Pancreas (tissue), 10 donors: ENCODE results near the gene ELN. TPM values are rescaled to one million over a fixed set of nuclear protein-coding genes. Genes with fewer than 3 reads are reported as not detected.

Experiments used
- ATAC-seq, 4 donors: fragments of 200-7000 bp; cut with Tn5 transposase; one replicate each; pipeline versions ENCODE4 v1.8.0 to v1.9.1; 2020; ENCODE audit warnings: mild to moderate bottlenecking in 4 of 4, moderate library complexity in 4 of 4
- DNase-seq, 6 donors: peaks; one replicate each; pipeline ENCODE4 v3.0.0-alpha.2; 2020
- FAIRE-seq: peaks from 2 replicates; lab custom pipeline; 2012; peaks lifted over from hg19 to GRCh38; lab: Jason Lieb, UNC
- H3K27ac ChIP-seq, 4 donors: fragments of 200-600 bp; sonication (generic); 1 replicate in 3 of 4; 2 replicates in 1 of 4; pipeline versions ENCODE4 v1.5.0 to v1.8.0; 2020
- H3K27me3 ChIP-seq, 4 donors: fragments of 200-600 bp; one replicate each; pipeline ENCODE4 v1.8.0; 2021
- H3K36me3 ChIP-seq, 3 donors: fragments of 200-600 bp; sonication (generic) in 1 of 3; one replicate each; pipeline versions ENCODE4 v1.5.0 to v1.8.0; 2020 to 2021
- H3K4me1 ChIP-seq, 3 donors: fragments of 200-600 bp; one replicate each; pipeline ENCODE4 v1.8.0; 2021
- H3K4me3 ChIP-seq, 4 donors: fragments of 200-600 bp; sonication (generic) in 2 of 4; one replicate each; pipeline versions ENCODE4 v1.5.0 to v1.8.0; 2020 to 2021
- H3K9me3 ChIP-seq, 4 donors: fragments of 200-600 bp; one replicate each; pipeline ENCODE4 v1.8.0; 2021
- CTCF ChIP-seq, 4 donors: fragments of 200-600 bp; sonication (generic) in 3 of 4; IDR thresholded peaks; one replicate each; pipeline versions ENCODE4 v1.5.0 to v1.8.0; 2021; ENCODE audit warnings: antibody characterized with exemption in 4 of 4
- WGBS, 2 donors: extraction: QIAGEN DNeasy Blood & Tissue Kit; methylation state at CpG; one replicate each; pipeline ENCODE4 v1.1.7; 2013; 5-methylcytosine and 5-hydroxymethylcytosine counted together
- intact Hi-C, 3 donors: fragments of 100-400 bp; cut with DNase I; formaldehyde crosslinking; loops; one replicate each; pipeline versions ENCODE4 v1.11.1 to v1.14.2; 2022
- polyA plus RNA-seq, 2 donors: library from polyadenylated mRNA; stranded (reverse); fragments of 200-250 nt; gene quantifications; one replicate each; pipeline ENCODE4 v1.2.3, GENCODE V29; 2013
- total RNA-seq, 6 donors: library from RNA; stranded (reverse); fragmentation: NEBNext Ultra II Directional in 4 of 6; extraction: Animal tissue kit (Norgen Biotek cat#: 25700) in 4 of 6; gene quantifications; one replicate each; pipeline versions ENCODE4 v1.2.1 to v1.2.4, GENCODE V29; 2021 to 2023
- donor health status: healthy with polysubstance abuse.
- donor health status: DM: no; HTN: no; CAD: no; lungs with moderate emphysema.
- donor health status: DM: no; HTN: no; CAD: no.
- donor health status: control.
- donor health status: control.
- donor health status: Bipolar disorder and iron deficiency.
- donor health status: DM: yes; HTN: yes; CAD: no.
- donor health status: DM: no; HTN: no; CAD: no.
- donor health status: DM: no; HTN: no; CAD: no.
- donor health status: DM: yes; HTN: yes; CAD: no.

Gene ELN
- total and polyA plus RNA-seq, 8 donors, result 36.8 to 118 (median 70.7) TPM

DNA sequence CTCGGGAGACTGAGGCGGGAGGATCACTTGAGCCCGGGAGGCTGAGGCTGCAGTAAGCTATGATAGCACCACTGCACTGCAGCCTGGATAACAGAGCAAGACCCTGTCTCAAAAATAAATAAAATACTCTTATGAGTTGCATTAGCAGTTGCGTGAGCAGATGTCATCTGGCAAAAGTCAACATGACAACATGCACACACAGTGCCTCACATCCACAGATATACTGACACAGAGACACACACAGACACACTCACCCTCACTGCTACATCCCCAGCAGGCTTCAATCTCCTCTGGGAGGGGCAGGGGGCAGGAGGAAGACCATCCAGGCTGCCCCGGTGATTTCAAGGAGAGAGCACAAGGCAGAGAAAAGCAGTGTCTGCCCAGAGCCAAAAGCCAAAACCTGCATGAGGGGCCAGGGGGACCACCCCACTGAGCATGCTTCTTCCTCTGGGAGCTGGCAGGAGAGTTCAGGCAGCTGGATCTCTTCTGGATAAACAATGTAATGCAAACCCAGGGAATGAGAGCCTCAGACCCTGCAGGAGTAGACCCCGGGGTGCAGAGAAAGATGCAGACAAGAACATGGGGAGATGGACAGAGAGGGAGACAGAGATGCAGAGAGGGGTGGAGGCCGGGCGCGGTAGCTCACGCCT is 9.6 kb upstream of the ELN start:
- Histone ChIP-seq H3K27me3 (no peaks in the 10 kb centered on the region), H3K27ac (no peak overlapping the region), H3K9me3 (no peaks in the 10 kb centered on the region), H3K4me1 (no peaks in the 10 kb centered on the region), H3K36me3 (no peaks in the 10 kb centered on the region), H3K4me3 (no peak overlapping the region)
- no peak for TF ChIP-seq CTCF (IDR thresholded peaks at IDR 0.05)
- WGBS, 2 donors, result 82 to 85% methylated on average over 10 of the region's 10 CpGs
- intact Hi-C loops, result no loop called here
- no peak for ATAC-seq
- DNase-seq, result no peak
- no peak for FAIRE-seq

DNA sequence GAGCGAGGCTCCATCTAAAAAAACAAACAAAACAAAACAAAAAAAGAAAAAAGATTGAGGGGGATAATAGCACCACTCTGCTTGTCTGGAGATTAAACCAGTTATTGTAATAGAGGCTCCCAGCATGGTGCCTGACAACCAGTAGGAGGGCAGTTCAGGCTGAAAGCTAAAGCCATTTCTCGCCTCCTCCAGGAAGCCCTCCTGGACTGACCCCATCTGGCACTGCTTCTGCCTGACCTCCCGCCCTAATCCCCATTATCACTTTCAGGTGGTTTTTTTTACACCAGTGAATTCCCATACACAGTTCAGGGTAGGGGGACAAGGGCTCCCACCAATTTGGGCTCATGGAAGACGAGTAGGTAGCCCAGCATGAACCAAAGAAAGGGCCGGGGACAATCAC is 8.8 kb upstream of the ELN start:
- H3K4me1 ChIP-seq, result no peaks in the 10 kb centered on the region
- FAIRE-seq (no peak), ATAC-seq (no peak), DNase-seq (no peak)
- no peak overlapping the region for H3K27ac ChIP-seq
- H3K27me3 ChIP-seq, result no peaks in the 10 kb centered on the region
- 82 to 88% methylated on average over 5 of the region's 5 CpGs for WGBS, 2 donors
- H3K9me3 ChIP-seq, result no peaks in the 10 kb centered on the region
- no peak overlapping the region for H3K4me3 ChIP-seq
- no peak for TF ChIP-seq CTCF (IDR thresholded peaks at IDR 0.05)
- no peaks in the 10 kb centered on the region for H3K36me3 ChIP-seq
- intact Hi-C loops, result no loop called here

DNA sequence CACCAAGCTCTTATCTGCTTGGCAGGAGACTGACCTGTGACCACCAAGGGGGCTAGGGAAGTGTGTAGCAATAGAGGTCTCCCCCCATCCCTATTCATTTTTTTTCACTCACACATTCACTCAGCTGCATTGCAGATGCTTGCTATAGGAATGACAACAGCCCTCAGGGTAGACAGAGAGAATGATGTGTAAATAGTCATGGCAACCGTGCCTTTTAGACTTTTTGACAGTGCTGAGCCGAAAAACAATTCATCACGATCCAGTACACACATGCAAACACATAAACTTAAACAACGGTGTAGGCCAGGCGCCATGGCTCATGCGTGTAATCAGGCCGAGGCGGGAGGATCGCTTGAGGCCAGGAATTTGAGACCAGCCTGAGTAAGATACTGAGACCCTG is 7.6 kb upstream of the ELN start:
- Histone ChIP-seq H3K4me3 (no peak overlapping the region), H3K36me3 (no peaks in the 10 kb centered on the region), H3K4me1 (no peaks in the 10 kb centered on the region), H3K27me3 (no peaks in the 10 kb centered on the region), H3K27ac (no peak overlapping the region), H3K9me3 (no peaks in the 10 kb centered on the region)
- FAIRE-seq (no peak), ATAC-seq (no peak), DNase-seq (no peak)
- TF ChIP-seq CTCF (IDR thresholded peaks at IDR 0.05), result no peak
- intact Hi-C loops, result loop anchor here in 1 of 3 donors (10.0 kb wide), 1 partner anchor 146 kb away; no protein-coding TSS in a partner anchor
- 88 to 89% methylated on average over 9 of the region's 9 CpGs for WGBS, 2 donors

- DNase-seq (no peak), FAIRE-seq (no peak), ATAC-seq (no peak)
- Histone ChIP-seq H3K27me3 (no peaks in the 10 kb centered on the region), H3K27ac (no peak overlapping the region), H3K4me3 (no peak overlapping the region), H3K36me3 (no peaks in the 10 kb centered on the region), H3K4me1 (peaks cover 0 to 2% (median 2%) of the 10 kb centered on the region in 3 donors), H3K9me3 (no peaks in the 10 kb centered on the region)
- WGBS, 2 donors, result 80 to 82% methylated on average over 26 of the region's 26 CpGs
- intact Hi-C loops, result loop anchor here in 1 of 3 donors (10.0 kb wide), 1 partner anchor 147 kb away; no protein-coding TSS in a partner anchor
- TF ChIP-seq CTCF (IDR thresholded peaks at IDR 0.05), result no peak
Measured at GRCh38 chr7:74021546-74022320, 6.2 kb upstream of the ELN start.
